CD14-positive monocyte (primary cell): Measurements from ENCODE around the gene HSPA8. TPM values are rescaled to one million over a fixed set of nuclear protein-coding genes. Genes with fewer than 3 reads are reported as not detected.
A peak's percentile ranks its signal among the peaks of the same experiment; 100 is the strongest.

Experiments used
- DNase-seq, 3 donors: peaks; one replicate each; pipeline ENCODE4 v3.0.0-alpha.2; 2011 to 2022
- H2AFZ ChIP-seq: 2 replicates; pipeline ENCODE4 v1.6.0; 2012; ENCODE audit warnings: mild to moderate bottlenecking, low read depth, low read length, inconsistent platforms; ENCODE audit not compliant: insufficient read depth, poor library complexity, severe bottlenecking
- H3K27ac ChIP-seq, 2 donors: 1 replicate in 1 of 2; 2 replicates in 1 of 2; pipeline ENCODE4 v1.5.1; 2012 to 2013; ENCODE audit warnings: low read length in 2 of 2, control low read depth in 1 of 2, inconsistent platforms in 1 of 2, low read depth in 1 of 2, mild to moderate bottlenecking in 1 of 2
- H3K27me3 ChIP-seq, 2 donors: one replicate each; pipeline versions ENCODE4 v1.6.0 to v1.6.1; 2011 to 2013; ENCODE audit warnings: low read length in 2 of 2; ENCODE audit not compliant: control insufficient read depth in 2 of 2, insufficient read depth in 2 of 2
- H3K36me3 ChIP-seq, 2 donors: replicated peaks in 1 of 2; 1 replicate in 1 of 2; 2 replicates in 1 of 2; pipeline versions ENCODE4 v1.5.1 to v1.6.1; 2012 to 2013; ENCODE audit warnings: low read length in 2 of 2, control low read depth in 1 of 2, inconsistent platforms in 1 of 2, mild to moderate bottlenecking in 1 of 2; ENCODE audit not compliant: insufficient read depth in 2 of 2, control insufficient read depth in 1 of 2
- H3K4me1 ChIP-seq, 2 donors: 1 replicate in 1 of 2; 2 replicates in 1 of 2; pipeline versions ENCODE4 v1.5.1 to v1.6.1; 2012 to 2013; ENCODE audit warnings: low read length in 2 of 2, control low read depth in 1 of 2, inconsistent platforms in 1 of 2, mild to moderate bottlenecking in 1 of 2, moderate library complexity in 1 of 2; ENCODE audit not compliant: insufficient read depth in 2 of 2, control insufficient read depth in 1 of 2
- H3K4me2 ChIP-seq: replicated peaks from 2 replicates; pipeline ENCODE3; 2012; ENCODE audit warnings: low read length, moderate library complexity, mild to moderate bottlenecking; ENCODE audit not compliant: poor library complexity, severe bottlenecking; ENCODE audit errors: extremely low read depth
- H3K4me3 ChIP-seq, 3 experiments: fragments of 200-600 bp in 1 of 3; sonication (generic) in 1 of 3; replicated peaks in 1 of 3; 1 replicate in 2 of 3; 2 replicates in 1 of 3; pipeline ENCODE4 v1.5.1; 2011 to 2013; ENCODE audit warnings: low read length in 3 of 3, mild to moderate bottlenecking in 3 of 3, control low read depth in 2 of 3, low read depth in 2 of 3, inconsistent platforms in 1 of 3, moderate library complexity in 1 of 3
- H3K79me2 ChIP-seq: 2 replicates; pipeline ENCODE4 v1.6.0; 2012; ENCODE audit warnings: mild to moderate bottlenecking, control low read depth, inconsistent platforms, low read length, moderate library complexity; ENCODE audit not compliant: insufficient read depth
- H3K9ac ChIP-seq: 2 replicates; pipeline ENCODE4 v1.6.0; 2017; ENCODE audit warnings: low read length, mild to moderate bottlenecking; ENCODE audit not compliant: insufficient read depth, poor library complexity, severe bottlenecking
- H3K9me3 ChIP-seq, 2 donors: replicated peaks in 1 of 2; 1 replicate in 1 of 2; 2 replicates in 1 of 2; pipeline versions ENCODE4 v1.5.1 to v1.6.1; 2012 to 2013; ENCODE audit warnings: low read length in 2 of 2, control low read depth in 1 of 2; ENCODE audit not compliant: control insufficient read depth in 1 of 2, insufficient read depth in 1 of 2
- H4K20me1 ChIP-seq: 2 replicates; pipeline ENCODE4 v1.6.0; 2012; ENCODE audit warnings: mild to moderate bottlenecking, low read length, control low read depth, moderate library complexity; ENCODE audit not compliant: insufficient read depth
- H3K27ac Mint-ChIP-seq, 7 donors: one replicate each; pipeline ENCODE4 v1.8.0; 2020; ENCODE audit warnings: mild to moderate bottlenecking in 7 of 7, mixed read lengths in 7 of 7, moderate library complexity in 6 of 7, inconsistent platforms in 2 of 7
- H3K27me3 Mint-ChIP-seq, 3 donors: one replicate each; pipeline ENCODE4 v1.8.0; 2021 to 2022; ENCODE audit warnings: low read depth in 3 of 3, mild to moderate bottlenecking in 3 of 3, mixed read lengths in 3 of 3, moderate library complexity in 3 of 3, inconsistent platforms in 1 of 3
- H3K36me3 Mint-ChIP-seq, 2 donors: one replicate each; pipeline ENCODE4 v1.8.0; 2020; ENCODE audit warnings: mixed read lengths in 2 of 2, inconsistent platforms in 1 of 2, mild to moderate bottlenecking in 1 of 2
- H3K4me1 Mint-ChIP-seq: one replicate; pipeline ENCODE4 v1.8.0; 2020; ENCODE audit warnings: mild to moderate bottlenecking, mixed read lengths
- H3K4me3 Mint-ChIP-seq, 2 donors: one replicate each; pipeline ENCODE4 v1.8.0; 2020; ENCODE audit warnings: mild to moderate bottlenecking in 2 of 2, mixed read lengths in 2 of 2, moderate library complexity in 1 of 2
- H3K9me3 Mint-ChIP-seq, 7 donors: one replicate each; pipeline ENCODE4 v1.8.0; 2020 to 2022; ENCODE audit warnings: mixed read lengths in 7 of 7, mild to moderate bottlenecking in 6 of 7, moderate library complexity in 6 of 7, inconsistent platforms in 2 of 7
- WGBS: methylation state at CpG from one replicate; pipeline ENCODE4 v1.1.5; 2013; ENCODE audit warnings: missing lambda C conversion rate; ENCODE audit not compliant: insufficient coverage; 5-methylcytosine and 5-hydroxymethylcytosine counted together
- intact Hi-C, 2 donors: fragments of 100-400 bp; cut with micrococcal nuclease; formaldehyde crosslinking; loops; one replicate each; pipeline versions ENCODE4 v1.15.0 to v1.15.1; 2023
- polyA plus RNA-seq, 3 donors: library from polyadenylated mRNA; depleted of rRNA in 1 of 3; unstranded in 2 of 3; stranded (reverse) in 1 of 3; fragments of 300-500 nt in 2 of 3; fragments of >200 nt in 1 of 3; fragmentation: Illumina TruSeq in 2 of 3; gene quantifications; 1 replicate in 2 of 3; 2 replicates in 1 of 3; pipeline ENCODE4 v1.2.3, GENCODE V29; 2012 to 2021
- TF ChIP-seq, protein P1 (sequence below): fragments of 200-600 bp; IDR thresholded peaks from one replicate; pipeline ENCODE4 v1.8.0; 2022; ENCODE audit warnings: antibody characterized with exemption, mild to moderate bottlenecking

Gene HSPA8
- polyA plus RNA-seq, 3 donors, result 399 to 531 (median 511) TPM

DNA sequence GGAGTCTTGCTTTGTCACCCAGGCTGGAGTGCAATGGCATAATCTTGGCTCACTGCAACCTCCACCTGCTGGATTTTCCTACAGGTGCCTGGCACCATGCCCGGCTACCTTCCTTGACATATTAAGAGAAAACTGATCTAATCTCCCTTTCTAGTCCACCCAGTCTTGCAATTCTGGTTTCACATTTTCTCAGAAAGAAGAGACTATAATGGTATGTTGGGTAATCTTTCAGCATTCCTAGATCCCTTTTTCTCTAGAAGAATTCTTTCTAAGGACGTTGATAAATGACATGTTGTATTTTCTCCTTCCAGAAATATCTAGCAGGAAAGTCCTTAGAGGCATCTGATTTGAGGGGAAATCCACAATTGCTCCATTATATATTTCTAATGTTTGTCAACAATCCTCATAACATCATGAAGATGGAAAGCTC is 10.4 kb upstream of the HSPA8 start:
- Mint-ChIP-seq H3K27me3 (peaks cover 0 to 2% (median 0%) of the 10 kb centered on the region in 3 donors), H3K4me3 (no peak overlapping the region), H3K27ac (peak overlapping the region in 1 of 7 donors; percentile 85), H3K9me3 (no peaks in the 10 kb centered on the region), H3K4me1 (peaks cover 45% of the 10 kb centered on the region), H3K36me3 (peaks cover 3 to 4% of the 10 kb centered on the region in 2 donors)
- H3K4me3 ChIP-seq, result no peak overlapping the region
- no peak overlapping the region for H3K9ac ChIP-seq
- H3K36me3 ChIP-seq, result no peaks in the 10 kb centered on the region
- H3K9me3 ChIP-seq, result no peaks in the 10 kb centered on the region
- H3K4me2 ChIP-seq, result no peak overlapping the region
- H4K20me1 ChIP-seq, result no peaks in the 10 kb centered on the region
- WGBS, result no CpG with 5 or more reads among the region's 2 CpGs
- no peak overlapping the region for H3K27ac ChIP-seq
- peaks cover 43 to 49% of the 10 kb centered on the region in 2 donors for H3K4me1 ChIP-seq
- TF ChIP-seq, protein P1, sequence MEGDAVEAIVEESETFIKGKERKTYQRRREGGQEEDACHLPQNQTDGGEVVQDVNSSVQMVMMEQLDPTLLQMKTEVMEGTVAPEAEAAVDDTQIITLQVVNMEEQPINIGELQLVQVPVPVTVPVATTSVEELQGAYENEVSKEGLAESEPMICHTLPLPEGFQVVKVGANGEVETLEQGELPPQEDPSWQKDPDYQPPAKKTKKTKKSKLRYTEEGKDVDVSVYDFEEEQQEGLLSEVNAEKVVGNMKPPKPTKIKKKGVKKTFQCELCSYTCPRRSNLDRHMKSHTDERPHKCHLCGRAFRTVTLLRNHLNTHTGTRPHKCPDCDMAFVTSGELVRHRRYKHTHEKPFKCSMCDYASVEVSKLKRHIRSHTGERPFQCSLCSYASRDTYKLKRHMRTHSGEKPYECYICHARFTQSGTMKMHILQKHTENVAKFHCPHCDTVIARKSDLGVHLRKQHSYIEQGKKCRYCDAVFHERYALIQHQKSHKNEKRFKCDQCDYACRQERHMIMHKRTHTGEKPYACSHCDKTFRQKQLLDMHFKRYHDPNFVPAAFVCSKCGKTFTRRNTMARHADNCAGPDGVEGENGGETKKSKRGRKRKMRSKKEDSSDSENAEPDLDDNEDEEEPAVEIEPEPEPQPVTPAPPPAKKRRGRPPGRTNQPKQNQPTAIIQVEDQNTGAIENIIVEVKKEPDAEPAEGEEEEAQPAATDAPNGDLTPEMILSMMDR, result no peak
- intact Hi-C loops, result no loop called here
- peaks cover 8% of the 10 kb centered on the region for H3K79me2 ChIP-seq
- peak in 1 of 3 donors; percentile 39 for DNase-seq
- H3K27me3 ChIP-seq, result no peaks in the 10 kb centered on the region
- H2AFZ ChIP-seq, result no peak overlapping the region

DNA sequence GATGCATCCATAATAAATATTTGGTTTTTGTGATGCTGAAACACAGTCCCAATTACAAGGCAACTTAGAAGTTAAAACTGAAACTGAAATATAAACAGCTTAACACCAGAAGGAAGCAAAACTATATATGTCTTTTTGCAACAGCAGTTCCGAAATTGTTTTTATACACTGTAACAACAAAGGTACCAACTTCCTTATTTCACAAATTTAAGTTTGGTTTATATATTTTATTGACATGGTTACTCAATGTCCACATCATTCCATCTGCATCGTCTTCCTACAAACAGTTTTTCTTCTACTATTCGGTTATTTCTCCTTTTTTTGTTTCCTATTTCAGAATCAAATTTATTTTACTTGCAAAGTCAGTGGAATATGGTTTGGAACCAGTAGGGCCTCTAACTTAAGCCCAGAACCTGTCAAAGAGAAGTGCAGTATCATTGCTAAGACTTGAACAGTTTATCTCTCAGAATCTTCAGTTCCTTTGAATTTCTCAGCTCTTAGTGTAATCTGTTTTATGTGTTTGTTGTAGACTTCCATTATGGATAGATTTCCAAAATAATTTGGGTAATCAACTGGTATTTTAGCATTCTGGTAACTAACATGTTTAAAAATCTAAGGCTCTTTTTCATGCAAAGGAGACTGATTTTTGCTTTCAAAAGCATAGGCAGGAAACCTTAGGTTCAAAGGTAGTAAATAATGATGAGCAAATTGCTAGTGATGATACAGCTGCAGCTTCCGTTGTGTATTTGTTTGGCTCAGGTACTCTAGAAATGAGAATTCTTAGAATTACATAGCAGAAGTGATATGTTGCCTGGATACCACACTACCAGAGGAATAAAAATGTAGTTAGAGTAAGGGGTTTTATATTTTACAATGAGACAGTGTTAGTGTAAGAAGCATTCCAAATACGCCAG is 8.2 kb upstream of the HSPA8 start:
- Mint-ChIP-seq H3K9me3 (no peaks in the 10 kb centered on the region), H3K27ac (peak overlapping the region; percentile 82 to 94 (median 92)), H3K27me3 (peaks cover 0 to 2% (median 0%) of the 10 kb centered on the region in 3 donors), H3K4me3 (peak overlapping the region; percentile 66 to 83), H3K36me3 (peaks cover 3 to 9% of the 10 kb centered on the region in 2 donors), H3K4me1 (peaks cover 53% of the 10 kb centered on the region)
- TF ChIP-seq, protein P1, result no peak
- H3K9ac ChIP-seq, result peak overlapping the region; percentile 44
- H3K4me2 ChIP-seq, result peak overlapping the region; percentile 68
- H3K4me3 ChIP-seq, result peak overlapping the region; percentile 40 to 72 (median 72)
- H3K79me2 ChIP-seq, result peaks cover 24% of the 10 kb centered on the region
- H4K20me1 ChIP-seq, result no peaks in the 10 kb centered on the region
- no peaks in the 10 kb centered on the region for H3K27me3 ChIP-seq
- H3K4me1 ChIP-seq, result peaks cover 43 to 61% of the 10 kb centered on the region in 2 donors
- H2AFZ ChIP-seq, result no peak overlapping the region
- peak; percentile 44 to 58 (median 48) for DNase-seq
- no peaks in the 10 kb centered on the region for H3K9me3 ChIP-seq
- WGBS, result no CpG with 5 or more reads among the region's 5 CpGs
- H3K27ac ChIP-seq, result peak overlapping the region in 1 of 2 donors; percentile 85
- H3K36me3 ChIP-seq, result no peaks in the 10 kb centered on the region
- intact Hi-C loops, result no loop called here
